Measurements from ENCODE around the gene RPUSD1.
"Not testable (repeated sequence)": the region's sequence is repeated elsewhere in the genome, so short reads cannot be mapped to it uniquely, and the experiment has no call there.

RPUSD1 gene

DNA sequence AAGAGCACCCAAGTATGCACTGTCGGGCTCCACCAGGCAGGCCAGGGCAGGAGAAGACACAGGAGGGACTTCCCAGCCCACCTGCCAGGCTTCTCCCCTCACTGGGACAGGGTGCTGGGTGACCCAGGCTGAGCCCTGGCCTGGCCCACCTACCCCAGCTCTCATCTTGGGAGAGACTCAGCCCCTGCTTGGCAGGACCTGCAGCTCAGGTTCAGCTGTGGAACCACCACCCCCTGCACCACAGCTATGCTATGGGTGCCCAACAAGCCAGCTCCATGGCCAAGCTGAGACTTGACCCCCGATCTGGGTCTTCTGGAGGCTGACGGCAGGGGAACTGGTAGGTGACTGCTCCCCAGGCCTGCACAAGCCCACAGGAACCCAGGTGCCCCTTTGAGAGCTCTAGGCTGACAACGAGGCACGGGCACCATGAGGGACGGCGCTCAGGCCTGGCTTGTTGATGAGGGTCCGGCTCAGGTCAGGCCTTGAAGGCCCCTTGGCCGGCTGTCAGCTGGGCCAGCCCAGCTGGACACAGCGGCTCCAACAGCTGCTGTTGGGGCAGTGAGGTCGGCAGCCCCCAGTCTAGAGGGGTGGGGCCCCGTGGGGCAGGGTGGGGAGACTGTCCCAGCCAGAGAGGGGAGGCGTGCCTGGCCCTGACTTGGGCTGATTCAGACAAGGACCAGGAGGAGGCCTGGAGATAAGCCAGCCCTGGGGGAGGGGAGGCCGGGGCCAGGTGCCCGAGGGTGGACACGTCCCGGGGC, 4.6 kb downstream of the RPUSD1 start:
- no peak for DNase-seq (ENCODE audit: low read depth in 3 of 3)

- no peak for DNase-seq (ENCODE audit: low read depth in 3 of 3)
Observed at GRCh38 chr16:782766-783403, 5.3 kb downstream of the RPUSD1 start.

- DNase-seq (ENCODE audit: low read depth in 3 of 3): no peak
Observed at GRCh38 chr16:782258-782657, 5.9 kb downstream of the RPUSD1 start.

- no peak for DNase-seq (ENCODE audit: low read depth in 3 of 3)
Observed at GRCh38 chr16:781346-782010, 6.7 kb downstream of the RPUSD1 start.

- DNase-seq (ENCODE audit: low read depth in 3 of 3): no peak
Observed at GRCh38 chr16:780296-780695, 7.9 kb downstream of the RPUSD1 start.

DNA sequence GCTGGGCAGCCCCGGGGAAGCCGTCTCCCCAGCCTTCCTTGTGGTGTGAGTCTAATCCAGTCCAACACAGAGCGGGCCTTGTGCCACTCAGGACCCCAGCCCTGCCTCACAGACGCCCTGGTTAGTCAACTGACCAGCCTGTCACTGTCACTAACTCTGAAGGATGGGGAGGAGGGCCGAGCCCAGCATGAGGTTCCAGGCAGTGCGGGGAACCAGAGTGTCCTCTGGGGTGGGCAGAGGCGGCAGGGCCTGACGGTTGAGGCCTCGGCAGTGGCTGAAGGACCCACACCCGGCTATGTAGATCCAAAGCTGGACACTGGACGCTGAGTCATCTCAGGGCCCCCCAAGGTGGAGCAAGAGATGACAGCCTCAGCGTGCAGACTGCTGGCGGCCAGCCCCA, 8.6 kb downstream of the RPUSD1 start:
- no peak for DNase-seq (ENCODE audit: low read depth in 3 of 3)

- DNase-seq (ENCODE audit: low read depth in 3 of 3): no peak
Observed at GRCh38 chr16:778909-779527, 9.2 kb downstream of the RPUSD1 start.

- no peak for DNase-seq (ENCODE audit: low read depth in 3 of 3)
Observed at GRCh38 chr16:778447-778846, 9.7 kb downstream of the RPUSD1 start.

GRCh38 chr16:777826-778225, 10.4 kb downstream of the RPUSD1 start:
- DNase-seq (ENCODE audit: low read depth in 3 of 3): no peak

- DNase-seq (ENCODE audit: low read depth in 3 of 3): no peak
Observed at GRCh38 chr16:776824-777223, 11.4 kb downstream of the RPUSD1 start.

- DNase-seq (ENCODE audit: low read depth in 3 of 3): not testable (repeated sequence)
Observed at GRCh38 chr16:776298-776697, 11.9 kb downstream of the RPUSD1 start.

GRCh38 chr16:775236-775796, 12.9 kb downstream of the RPUSD1 start:
- no peak for DNase-seq (ENCODE audit: low read depth in 3 of 3)

DNA sequence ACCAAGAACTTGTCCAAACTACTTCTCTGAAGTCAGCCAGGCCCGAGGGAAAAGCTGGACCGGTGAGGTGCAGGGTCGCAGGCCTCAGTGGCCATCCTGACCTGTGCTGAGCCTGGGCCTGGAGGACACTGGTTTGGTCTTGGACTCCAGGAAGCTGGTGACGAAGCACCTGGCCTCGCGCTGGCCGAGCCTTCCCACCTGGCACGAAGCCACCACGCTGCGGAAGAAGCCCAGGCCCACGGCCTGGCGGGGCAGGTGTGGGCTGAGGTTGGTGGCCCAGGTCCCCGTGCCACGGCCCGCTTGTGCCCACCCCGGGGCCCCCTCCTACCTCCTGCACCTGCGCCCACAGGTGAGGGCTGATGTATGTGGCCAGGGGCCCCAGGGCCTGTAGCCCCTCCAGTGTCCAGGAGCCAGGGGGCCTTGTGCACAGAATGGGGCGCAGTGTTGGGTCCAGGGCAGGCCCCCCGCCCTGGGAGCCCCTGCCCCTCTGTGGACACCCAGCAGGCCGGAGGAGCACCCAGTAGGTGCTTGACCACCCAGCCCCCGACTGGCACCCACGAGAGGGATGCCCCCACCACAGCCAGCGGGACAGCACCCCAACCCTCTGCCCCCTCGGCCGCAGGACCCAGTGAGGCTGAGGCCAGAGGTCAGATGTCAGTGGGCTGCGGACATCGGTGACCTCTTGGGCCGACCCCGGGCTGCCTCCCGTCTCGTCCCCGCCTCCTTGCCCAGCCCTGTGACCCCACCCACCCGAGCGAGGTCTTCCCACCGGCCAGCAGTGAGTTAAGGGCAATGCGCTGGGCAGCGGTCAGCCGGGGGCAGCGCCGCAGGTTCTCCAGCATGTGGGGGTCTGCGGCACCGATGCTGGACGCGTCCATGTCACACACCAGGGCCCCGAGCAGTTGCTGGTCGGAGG, 13.8 kb downstream of the RPUSD1 start:
- DNase-seq (ENCODE audit: low read depth in 3 of 3): no peak

DNA sequence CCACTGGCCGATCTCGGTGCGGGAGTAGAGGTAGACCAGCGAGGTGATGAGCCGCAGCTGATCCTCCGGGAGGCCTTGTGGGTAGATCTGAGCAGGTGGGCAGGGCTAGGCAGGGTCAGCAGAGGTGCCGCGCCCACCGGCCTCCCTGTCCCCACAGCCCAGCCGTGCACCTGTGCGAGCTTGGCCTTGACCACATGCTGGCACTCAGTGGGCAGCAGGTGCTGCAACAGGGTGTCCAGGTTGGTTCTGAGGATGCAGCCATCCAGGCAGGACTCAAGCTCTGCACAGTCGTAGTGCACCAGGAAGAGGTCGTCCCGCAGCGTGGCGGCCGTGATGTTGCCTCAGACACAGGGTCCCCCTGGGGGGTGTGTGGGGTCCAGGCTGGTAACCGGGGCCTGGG, 15.2 kb downstream of the RPUSD1 start:
- DNase-seq (ENCODE audit: low read depth in 3 of 3): no peak

DNA sequence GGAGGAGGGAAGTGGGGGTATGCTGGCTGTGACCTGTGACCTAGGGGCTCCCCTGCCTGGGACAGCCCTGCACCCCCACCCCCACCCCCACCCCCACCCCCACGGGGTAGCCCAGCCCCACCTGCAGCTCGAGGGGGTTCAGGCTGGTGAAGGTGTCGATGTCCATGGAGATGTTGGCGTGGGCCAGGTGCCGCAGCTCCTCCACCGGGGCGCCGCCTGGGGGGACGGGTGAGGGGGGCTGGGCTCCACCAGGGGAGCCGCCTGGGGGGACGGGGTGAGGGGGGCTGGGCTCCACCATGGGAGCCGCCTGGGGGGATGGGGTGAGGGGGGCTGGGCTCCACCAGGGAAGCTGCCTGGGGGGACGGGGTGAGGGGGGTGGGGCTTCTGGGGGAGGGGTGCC, 17.8 kb downstream of the RPUSD1 start:
- no peak for DNase-seq (ENCODE audit: low read depth in 3 of 3)

GRCh38 chr16:769934-770333, 18.2 kb downstream of the RPUSD1 start:
- DNase-seq (ENCODE audit: low read depth in 3 of 3): no peak

DNA sequence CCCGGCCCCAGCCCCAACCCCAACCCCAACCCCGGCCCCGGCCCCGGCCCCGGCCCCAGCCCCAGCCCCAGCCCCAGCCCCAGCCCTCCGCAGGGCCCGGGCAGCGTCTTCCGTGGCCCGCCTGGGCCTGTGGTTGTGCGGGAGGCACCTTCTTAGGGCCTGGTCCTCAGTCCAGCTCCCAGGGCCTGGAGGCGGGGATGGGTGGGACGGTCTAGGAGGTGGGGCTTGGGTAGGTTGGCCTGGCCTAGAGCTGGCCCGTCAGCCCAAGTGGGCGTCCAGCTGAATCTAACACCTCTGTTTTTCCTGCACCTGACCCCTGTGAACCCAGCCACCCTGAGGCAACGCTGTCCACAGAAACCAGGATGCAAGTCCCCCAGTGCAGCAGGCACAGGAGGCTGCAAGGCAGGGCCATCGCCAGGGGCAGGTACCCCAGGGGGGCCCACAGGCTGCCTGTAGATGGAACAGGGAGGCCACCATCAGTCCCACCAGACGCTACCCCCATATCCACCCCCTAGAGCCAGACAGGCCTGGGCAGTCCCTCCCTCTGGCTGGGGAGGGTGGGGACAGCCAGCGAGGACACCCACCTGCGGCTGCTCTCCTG, 18.9 kb downstream of the RPUSD1 start:
- DNase-seq (ENCODE audit: low read depth in 3 of 3): no peak

DNA sequence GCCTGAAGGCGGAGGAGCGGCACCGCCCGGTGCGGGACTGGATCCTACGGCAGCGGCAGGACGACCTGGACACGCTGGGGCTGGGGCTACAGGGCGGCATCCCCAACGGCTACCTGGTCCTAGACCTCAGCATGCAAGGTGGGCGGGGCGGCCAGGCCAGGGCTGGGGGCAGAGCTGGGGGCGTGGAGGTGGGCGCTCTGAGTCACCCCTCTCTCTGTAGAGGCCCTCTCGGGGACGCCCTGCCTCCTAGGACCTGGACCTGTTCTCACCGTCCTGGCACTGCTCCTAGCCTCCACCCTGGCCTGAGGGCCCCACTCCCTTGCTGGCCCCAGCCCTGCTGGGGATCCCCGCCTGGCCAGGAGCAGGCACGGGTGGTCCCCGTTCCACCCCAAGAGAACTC, 19.8 kb downstream of the RPUSD1 start:
- DNase-seq (ENCODE audit: low read depth in 3 of 3): no peak

- DNase-seq (ENCODE audit: low read depth in 3 of 3): no peak
Observed at GRCh38 chr16:767743-768235, 20.4 kb downstream of the RPUSD1 start.

GRCh38 chr16:766820-767640, 21.2 kb downstream of the RPUSD1 start:
- DNase-seq (ENCODE audit: low read depth in 3 of 3): no peak
